Suprapubic skin (tissue), 3 donors: ENCODE results near the gene YIPF3.
"Not testable (repeated sequence)": the region's sequence is repeated elsewhere in the genome, so short reads cannot be mapped to it uniquely, and the experiment has no call there.

Experiments
- CTCF ChIP-seq, 2 donors: fragments of 200-600 bp in 1 of 2; fragments of 450-650 bp in 1 of 2; sonication (generic) in 1 of 2; IDR thresholded peaks; one replicate each; pipeline ENCODE4 v1.5.1; 2016 to 2019; ENCODE audit warnings: antibody characterized with exemption in 2 of 2, mild to moderate bottlenecking in 1 of 2, moderate library complexity in 1 of 2
- EP300 ChIP-seq: sonication (generic); formaldehyde crosslinking; IDR thresholded peaks from one replicate; pipeline ENCODE4 v1.6.1; 2017; ENCODE audit warnings: antibody characterized with exemption
- POLR2A ChIP-seq, 2 donors: fragments of 450-650 bp; IDR thresholded peaks; one replicate each; pipeline ENCODE4 v1.6.1; 2017; ENCODE audit warnings: antibody characterized with exemption in 2 of 2, mild to moderate bottlenecking in 2 of 2, moderate library complexity in 2 of 2

GRCh38 chr6:43539409-43539808 lies 22.7 kb upstream of the YIPF3 start:
- not testable (repeated sequence) for TF ChIP-seq POLR2A (IDR thresholded peaks at IDR 0.05); CTCF (IDR thresholded peaks at IDR 0.05); EP300
